ENCODE data around the gene CCL28. TPM values are rescaled to one million over a fixed set of nuclear protein-coding genes. Genes with fewer than 3 reads are reported as not detected.
"Not testable (repeated sequence)": the region's sequence is repeated elsewhere in the genome, so short reads cannot be mapped to it uniquely, and the experiment has no call there.

Gene CCL28, protein sequence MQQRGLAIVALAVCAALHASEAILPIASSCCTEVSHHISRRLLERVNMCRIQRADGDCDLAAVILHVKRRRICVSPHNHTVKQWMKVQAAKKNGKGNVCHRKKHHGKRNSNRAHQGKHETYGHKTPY
- total RNA-seq (2014; rRNA removed), result 8.1 and 8.5 TPM in 2 replicates
- Bru-seq, nascent RNA, result percentile 44 among the genes with signal in this experiment
- BruChase-seq, experiment 1, labeled RNA remaining after a 6-hour chase, result percentile 42 among the genes with signal in this experiment
- BruChase-seq, experiment 2, labeled RNA remaining after a 2-hour chase, result percentile 36 among the genes with signal in this experiment
- long read RNA-seq, partial matches to known transcripts, result 0 of 5 reads
- long read RNA-seq, other reads (novel, unspliced or antisense), result 3 of 5 reads

DNA sequence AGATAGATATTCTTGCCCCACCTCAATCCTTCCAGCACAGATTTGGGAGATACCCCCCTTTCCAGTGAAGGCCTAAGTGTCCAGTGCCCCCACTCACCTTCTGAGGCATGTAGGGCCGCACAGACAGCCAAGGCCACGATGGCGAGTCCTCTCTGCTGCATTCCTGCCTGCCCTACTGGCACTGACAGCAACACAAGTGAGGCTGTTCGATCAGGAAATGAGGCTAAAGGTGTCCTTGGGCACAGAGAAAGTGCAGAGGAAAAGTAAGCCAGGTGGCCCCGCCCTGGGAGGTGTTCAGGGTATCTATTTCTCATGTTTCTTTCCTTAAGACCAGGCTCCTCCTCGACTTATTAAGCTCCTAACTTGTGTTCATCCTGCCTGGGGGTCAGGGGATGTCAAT, at the start of gene CCL28:
TSS of gene CCL28 (minus strand) at position 236 of the 400 bp plus-strand sequence. CDS start at position 161, 75 bp downstream.
- Histone ChIP-seq H3K27me3 (ENCODE audit: low read length) (no peaks in the 10 kb centered on the region), H4K20me1 (ENCODE audit: low read length) (no peaks in the 10 kb centered on the region), H3F3A (ENCODE audit: low read length, unreplicated experiment) (no peaks in the 10 kb centered on the region), H3K9me2 (replicated peaks; ENCODE audit: low read length) (no peaks in the 10 kb centered on the region), H3K9ac (ENCODE audit: low read length) (no peak within 1 kb of the TSS), H3K79me2 (ENCODE audit: low read length) (no peaks in the 10 kb centered on the region), H3K9me3 (ENCODE audit: low read length) (no peaks in the 10 kb centered on the region), H3K27ac (ENCODE audit: low read length) (no peak within 1 kb of the TSS), H3K4me1 (ENCODE audit: insufficient read depth, low read length) (no peaks in the 10 kb centered on the region), H3K36me3 (ENCODE audit: low read depth, low read length) (no peaks in the 10 kb centered on the region), H3K4me3 (ENCODE audit: low read length) (no peak within 1 kb of the TSS), H3K4me2 (ENCODE audit: low read length) (no peak within 1 kb of the TSS), H2AFZ (ENCODE audit: low read length) (no peak within 1 kb of the TSS)
- BruUV-seq (replicated peaks), result no TSS peak
- intact Hi-C loops (cut with micrococcal nuclease), result no loop called here
- CTCF ChIA-PET, result interaction anchor here (1.1 kb wide), 1 partner anchor 33 kb away, joined by 3 read pairs; no protein-coding TSS in a partner anchor
- DNase-seq (no peak), ATAC-seq (no peak)
- POLR2A ChIA-PET (ENCODE audit: unreplicated experiment), result no interaction called here
- TF ChIP-seq, protein P1, sequence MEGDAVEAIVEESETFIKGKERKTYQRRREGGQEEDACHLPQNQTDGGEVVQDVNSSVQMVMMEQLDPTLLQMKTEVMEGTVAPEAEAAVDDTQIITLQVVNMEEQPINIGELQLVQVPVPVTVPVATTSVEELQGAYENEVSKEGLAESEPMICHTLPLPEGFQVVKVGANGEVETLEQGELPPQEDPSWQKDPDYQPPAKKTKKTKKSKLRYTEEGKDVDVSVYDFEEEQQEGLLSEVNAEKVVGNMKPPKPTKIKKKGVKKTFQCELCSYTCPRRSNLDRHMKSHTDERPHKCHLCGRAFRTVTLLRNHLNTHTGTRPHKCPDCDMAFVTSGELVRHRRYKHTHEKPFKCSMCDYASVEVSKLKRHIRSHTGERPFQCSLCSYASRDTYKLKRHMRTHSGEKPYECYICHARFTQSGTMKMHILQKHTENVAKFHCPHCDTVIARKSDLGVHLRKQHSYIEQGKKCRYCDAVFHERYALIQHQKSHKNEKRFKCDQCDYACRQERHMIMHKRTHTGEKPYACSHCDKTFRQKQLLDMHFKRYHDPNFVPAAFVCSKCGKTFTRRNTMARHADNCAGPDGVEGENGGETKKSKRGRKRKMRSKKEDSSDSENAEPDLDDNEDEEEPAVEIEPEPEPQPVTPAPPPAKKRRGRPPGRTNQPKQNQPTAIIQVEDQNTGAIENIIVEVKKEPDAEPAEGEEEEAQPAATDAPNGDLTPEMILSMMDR (conservative IDR thresholded peaks at IDR 0.05; ENCODE audit: low read depth, low read length), result no peak
- TF ChIP-seq EZH2phosphoT487 (IDR thresholded peaks at IDR 0.05; ENCODE audit: borderline replicate concordance, low read length) (no peak), EZH2 (IDR thresholded peaks at IDR 0.05; ENCODE audit: low read length, unreplicated experiment) (no peak)

DNA sequence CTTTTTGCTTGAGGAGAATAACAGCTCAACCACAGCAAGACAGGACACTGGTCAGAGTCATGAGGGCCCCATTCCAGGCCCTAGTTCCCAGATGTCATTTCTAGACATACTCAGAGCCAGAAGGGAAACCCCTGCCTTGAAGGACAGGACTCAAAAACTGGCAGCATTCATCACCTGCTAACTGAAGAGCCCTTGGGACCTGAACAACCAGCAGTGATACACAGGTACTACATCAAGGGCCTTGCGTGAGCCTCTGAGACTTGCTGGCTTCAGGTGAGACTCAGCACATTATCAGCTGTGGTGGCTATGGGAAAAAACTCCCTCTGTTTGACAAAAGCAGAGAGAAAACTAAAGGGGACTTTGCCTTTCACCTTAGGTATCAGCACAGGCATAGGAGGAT, 48.9 kb upstream of the CCL28 start:
- Histone ChIP-seq H3K27ac (ENCODE audit: low read length) (no peak overlapping the region), H3K27me3 (ENCODE audit: low read length) (no peaks in the 10 kb centered on the region), H3K4me1 (ENCODE audit: insufficient read depth, low read length) (no peaks in the 10 kb centered on the region), H3K9me2 (replicated peaks; ENCODE audit: low read length) (no peaks in the 10 kb centered on the region), H3K79me2 (ENCODE audit: low read length) (no peaks in the 10 kb centered on the region), H3K36me3 (ENCODE audit: low read depth, low read length) (peaks cover 1% of the 10 kb centered on the region), H3K4me2 (ENCODE audit: low read length) (no peak overlapping the region), H3K9me3 (ENCODE audit: low read length) (0 out of 2 replicates have a peak, but pooled peaks cover under 1% of the 10 kb centered on the region), H2AFZ (ENCODE audit: low read length) (no peak overlapping the region), H3K9ac (ENCODE audit: low read length) (no peak overlapping the region), H4K20me1 (ENCODE audit: low read length) (no peaks in the 10 kb centered on the region), H3F3A (ENCODE audit: low read length, unreplicated experiment) (no peaks in the 10 kb centered on the region), H3K4me3 (ENCODE audit: low read length) (no peak overlapping the region)
- ATAC-seq, result no peak
- no TSS peak for BruUV-seq (replicated peaks)
- ChIA-PET POLR2A (ENCODE audit: unreplicated experiment) (no interaction called here), CTCF (no interaction called here)
- DNase-seq, result no peak
- intact Hi-C loops (cut with micrococcal nuclease), result no loop called here
- TF ChIP-seq EZH2 (IDR thresholded peaks at IDR 0.05; ENCODE audit: low read length, unreplicated experiment) (no peak), EZH2phosphoT487 (IDR thresholded peaks at IDR 0.05; ENCODE audit: borderline replicate concordance, low read length) (no peak)
- TF ChIP-seq, protein P1 (conservative IDR thresholded peaks at IDR 0.05; ENCODE audit: low read depth, low read length), result no peak

DNA sequence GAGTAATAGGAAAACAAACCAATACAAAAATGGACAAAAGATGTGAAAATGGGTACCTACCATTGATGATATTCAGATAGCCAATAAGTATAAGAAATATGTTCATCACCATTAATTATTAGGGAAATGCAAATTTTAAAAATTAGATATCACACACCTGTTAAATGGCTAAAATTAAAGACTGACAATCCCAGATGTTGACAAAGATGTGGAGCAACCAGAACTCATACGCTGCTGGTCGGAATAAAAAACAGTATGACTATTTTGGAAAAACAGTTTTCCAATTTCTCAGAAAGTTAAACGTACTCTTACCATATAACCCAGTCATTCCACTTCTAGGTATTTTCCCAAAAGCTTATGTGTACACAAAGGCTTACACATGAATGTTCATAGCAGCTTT, 44.4 kb upstream of the CCL28 start:
- no peaks in the 10 kb centered on the region for H3K9me3 ChIP-seq (ENCODE audit: low read length)
- no peak overlapping the region for H3K4me3 ChIP-seq (ENCODE audit: low read length)
- H3K9me2 ChIP-seq (replicated peaks; ENCODE audit: low read length), result no peaks in the 10 kb centered on the region
- no peak overlapping the region for H2AFZ ChIP-seq (ENCODE audit: low read length)
- intact Hi-C loops (cut with micrococcal nuclease), result no loop called here
- no peak overlapping the region for H3K27ac ChIP-seq (ENCODE audit: low read length)
- ATAC-seq (no peak), DNase-seq (no peak)
- H4K20me1 ChIP-seq (ENCODE audit: low read length), result no peaks in the 10 kb centered on the region
- TF ChIP-seq, protein P1 (conservative IDR thresholded peaks at IDR 0.05; ENCODE audit: low read depth, low read length), result no peak
- TF ChIP-seq EZH2 (IDR thresholded peaks at IDR 0.05; ENCODE audit: low read length, unreplicated experiment) (no peak), EZH2phosphoT487 (IDR thresholded peaks at IDR 0.05; ENCODE audit: borderline replicate concordance, low read length) (no peak)
- H3K27me3 ChIP-seq (ENCODE audit: low read length), result no peaks in the 10 kb centered on the region
- BruUV-seq (replicated peaks), result no TSS peak
- POLR2A ChIA-PET (ENCODE audit: unreplicated experiment), result no interaction called here
- no peaks in the 10 kb centered on the region for H3K79me2 ChIP-seq (ENCODE audit: low read length)
- no peaks in the 10 kb centered on the region for H3F3A ChIP-seq (ENCODE audit: low read length, unreplicated experiment)
- CTCF ChIA-PET, result no interaction called here
- H3K36me3 ChIP-seq (ENCODE audit: low read depth, low read length), result no peaks in the 10 kb centered on the region; the same call in 1 of the 2 replicates
- H3K4me1 ChIP-seq (ENCODE audit: insufficient read depth, low read length), result no peaks in the 10 kb centered on the region
- H3K4me2 ChIP-seq (ENCODE audit: low read length), result no peak overlapping the region
- no peak overlapping the region for H3K9ac ChIP-seq (ENCODE audit: low read length)

DNA sequence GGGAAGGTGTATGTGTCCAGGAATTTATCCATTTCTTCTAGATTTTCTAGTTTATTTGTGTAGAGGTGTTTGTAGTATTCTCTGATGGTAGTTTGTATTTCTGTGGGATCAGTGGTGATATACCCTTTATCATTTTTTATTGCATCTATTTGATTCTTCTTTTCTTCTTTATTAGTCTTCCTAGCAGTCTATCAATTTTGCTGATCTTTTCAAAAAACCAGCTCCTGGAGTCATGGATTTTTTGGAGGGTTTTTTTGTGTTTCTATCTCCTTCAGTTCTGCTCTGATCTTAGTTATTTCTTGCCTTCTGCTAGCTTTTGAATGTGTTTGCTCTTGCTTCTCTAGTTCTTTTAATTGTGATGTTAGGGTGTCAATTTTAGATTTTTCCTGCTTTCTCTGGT, 29.4 kb upstream of the CCL28 start:
- H3K4me2 ChIP-seq (ENCODE audit: low read length); H3K27me3 ChIP-seq (ENCODE audit: low read length); BruUV-seq (replicated peaks); DNase-seq; CTCF ChIA-PET; H3K4me1 ChIP-seq (ENCODE audit: insufficient read depth, low read length); H3K9me3 ChIP-seq (ENCODE audit: low read length); H3K36me3 ChIP-seq (ENCODE audit: low read depth, low read length); H3K9me2 ChIP-seq (replicated peaks; ENCODE audit: low read length); H2AFZ ChIP-seq (ENCODE audit: low read length); H3K79me2 ChIP-seq (ENCODE audit: low read length); intact Hi-C loops (cut with micrococcal nuclease); H3K9ac ChIP-seq (ENCODE audit: low read length); ATAC-seq; H3K4me3 ChIP-seq (ENCODE audit: low read length); POLR2A ChIA-PET (ENCODE audit: unreplicated experiment); H3K27ac ChIP-seq (ENCODE audit: low read length); H3F3A ChIP-seq (ENCODE audit: low read length, unreplicated experiment); H4K20me1 ChIP-seq (ENCODE audit: low read length): not testable (repeated sequence)

Measured in PC-3 (cell line).